Measurements from ENCODE around the gene ARHGAP31.

DNA sequence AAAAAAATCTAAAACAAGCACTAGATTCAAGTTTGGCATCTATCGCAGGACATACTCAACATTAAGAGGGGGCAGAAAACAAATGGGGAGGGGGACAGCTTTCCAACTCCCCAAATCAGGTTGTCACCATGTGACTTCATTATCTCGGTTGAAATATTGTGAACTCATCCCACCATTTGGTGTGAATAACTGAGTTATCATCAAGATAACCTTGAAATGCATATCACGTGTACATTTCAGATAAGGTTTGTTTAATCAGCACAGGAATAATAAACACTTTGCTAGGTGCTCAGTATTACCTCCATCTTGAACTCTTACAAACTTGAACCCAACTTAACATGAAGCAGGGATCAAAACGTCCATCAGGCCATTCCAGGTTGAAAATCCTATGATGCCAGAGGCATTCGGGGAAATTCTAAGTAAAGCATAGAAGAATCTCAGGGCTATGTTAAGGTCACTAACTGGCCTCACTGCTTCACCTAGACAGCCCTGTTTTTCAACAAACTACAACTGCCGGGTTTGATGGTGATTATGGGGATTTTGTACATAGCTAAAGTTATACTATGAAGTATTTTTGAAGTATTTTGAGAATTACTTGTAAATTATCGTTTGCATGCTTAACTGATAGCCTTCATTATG lies 3.0 kb upstream of the ARHGAP31 start:
- TF ChIP-seq, protein P1, sequence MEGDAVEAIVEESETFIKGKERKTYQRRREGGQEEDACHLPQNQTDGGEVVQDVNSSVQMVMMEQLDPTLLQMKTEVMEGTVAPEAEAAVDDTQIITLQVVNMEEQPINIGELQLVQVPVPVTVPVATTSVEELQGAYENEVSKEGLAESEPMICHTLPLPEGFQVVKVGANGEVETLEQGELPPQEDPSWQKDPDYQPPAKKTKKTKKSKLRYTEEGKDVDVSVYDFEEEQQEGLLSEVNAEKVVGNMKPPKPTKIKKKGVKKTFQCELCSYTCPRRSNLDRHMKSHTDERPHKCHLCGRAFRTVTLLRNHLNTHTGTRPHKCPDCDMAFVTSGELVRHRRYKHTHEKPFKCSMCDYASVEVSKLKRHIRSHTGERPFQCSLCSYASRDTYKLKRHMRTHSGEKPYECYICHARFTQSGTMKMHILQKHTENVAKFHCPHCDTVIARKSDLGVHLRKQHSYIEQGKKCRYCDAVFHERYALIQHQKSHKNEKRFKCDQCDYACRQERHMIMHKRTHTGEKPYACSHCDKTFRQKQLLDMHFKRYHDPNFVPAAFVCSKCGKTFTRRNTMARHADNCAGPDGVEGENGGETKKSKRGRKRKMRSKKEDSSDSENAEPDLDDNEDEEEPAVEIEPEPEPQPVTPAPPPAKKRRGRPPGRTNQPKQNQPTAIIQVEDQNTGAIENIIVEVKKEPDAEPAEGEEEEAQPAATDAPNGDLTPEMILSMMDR (IDR thresholded peaks at IDR 0.05; ENCODE audit: low read length), result no peak
- TF ChIP-seq EZH2 (IDR thresholded peaks at IDR 0.05; ENCODE audit: borderline replicate concordance, low read length), result no peak
